ENCODE measurements around the gene UGT1A5. TPM values are rescaled to one million over a fixed set of nuclear protein-coding genes. Genes with fewer than 3 reads are reported as not detected.
"Not testable (repeated sequence)": the region's sequence is repeated elsewhere in the genome, so short reads cannot be mapped to it uniquely, and the experiment has no call there.

Gene UGT1A5
- total RNA-seq, 2 experiments from 2014 or later: not detected

DNA sequence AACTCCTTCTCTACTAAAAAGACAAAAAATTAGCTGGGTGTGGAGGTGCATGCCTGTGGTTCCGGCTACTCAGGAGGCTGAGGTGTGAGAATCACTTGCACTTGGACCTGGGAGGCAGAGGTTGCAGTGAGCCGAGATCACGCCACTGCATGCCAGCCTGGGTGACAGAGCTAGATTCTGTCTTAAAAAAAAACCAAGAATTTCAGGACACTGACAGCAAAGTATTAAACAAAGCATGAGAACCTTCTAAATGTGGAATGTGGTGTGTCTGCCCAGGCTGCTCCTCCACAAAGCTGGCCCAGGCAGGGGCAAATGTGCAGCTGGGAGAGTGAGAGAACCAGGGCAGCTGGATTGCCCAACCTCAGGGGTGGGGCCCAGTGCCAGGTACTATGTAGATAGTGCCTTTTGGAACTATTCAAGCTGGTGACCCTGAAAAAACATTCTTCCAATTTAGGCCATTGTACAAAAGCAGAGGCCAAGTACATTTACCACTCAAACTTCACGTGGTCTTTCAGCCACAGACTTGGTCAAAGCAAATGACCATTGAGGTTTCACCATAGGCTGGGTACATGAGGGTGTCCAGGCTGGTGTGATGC lies 6.7 kb upstream of the UGT1A5 start:
- peaks cover 2% of the 10 kb centered on the region for H3K36me3 Mint-ChIP-seq
- DNase-seq (no peak), ATAC-seq (ENCODE audit: low read depth) (no peak)
- H3K4me1 Mint-ChIP-seq: no peaks in the 10 kb centered on the region
- POLR2A ChIA-PET: no interaction called here
- peaks cover 1% of the 10 kb centered on the region for H3K9me3 Mint-ChIP-seq
- H3K27me3 Mint-ChIP-seq: peaks cover 34% of the 10 kb centered on the region
- no peak overlapping the region for H3K4me3 Mint-ChIP-seq
- no peak overlapping the region for H3K27ac Mint-ChIP-seq

DNA sequence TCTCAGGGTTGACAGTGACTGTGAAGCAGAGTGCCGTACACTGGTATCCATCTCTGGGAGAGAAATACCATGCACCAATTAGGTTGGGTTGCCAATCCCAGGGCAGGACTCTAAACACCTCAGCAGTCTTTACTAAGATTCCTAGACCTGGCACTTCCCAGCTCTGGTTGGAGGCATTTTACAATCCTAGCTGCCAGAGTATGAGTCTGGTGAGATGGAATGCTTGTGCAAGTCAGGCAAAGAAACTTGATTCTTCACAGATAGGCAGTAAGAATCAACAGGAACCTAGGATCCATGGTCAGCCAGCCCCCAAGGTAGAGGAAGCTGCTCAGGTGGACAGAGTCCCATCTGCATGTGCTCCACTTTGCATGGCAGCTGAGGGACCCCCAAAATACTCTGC lies 6.0 kb upstream of the UGT1A5 start:
- no peak for ATAC-seq (ENCODE audit: low read depth)
- Mint-ChIP-seq H3K4me3 (no peak overlapping the region), H3K27ac (no peak overlapping the region), H3K9me3 (peaks cover 1% of the 10 kb centered on the region), H3K36me3 (peaks cover 2% of the 10 kb centered on the region), H3K27me3 (peaks cover 31% of the 10 kb centered on the region), H3K4me1 (peaks cover 3% of the 10 kb centered on the region)
- no peak for DNase-seq
- POLR2A ChIA-PET: no interaction called here

DNA sequence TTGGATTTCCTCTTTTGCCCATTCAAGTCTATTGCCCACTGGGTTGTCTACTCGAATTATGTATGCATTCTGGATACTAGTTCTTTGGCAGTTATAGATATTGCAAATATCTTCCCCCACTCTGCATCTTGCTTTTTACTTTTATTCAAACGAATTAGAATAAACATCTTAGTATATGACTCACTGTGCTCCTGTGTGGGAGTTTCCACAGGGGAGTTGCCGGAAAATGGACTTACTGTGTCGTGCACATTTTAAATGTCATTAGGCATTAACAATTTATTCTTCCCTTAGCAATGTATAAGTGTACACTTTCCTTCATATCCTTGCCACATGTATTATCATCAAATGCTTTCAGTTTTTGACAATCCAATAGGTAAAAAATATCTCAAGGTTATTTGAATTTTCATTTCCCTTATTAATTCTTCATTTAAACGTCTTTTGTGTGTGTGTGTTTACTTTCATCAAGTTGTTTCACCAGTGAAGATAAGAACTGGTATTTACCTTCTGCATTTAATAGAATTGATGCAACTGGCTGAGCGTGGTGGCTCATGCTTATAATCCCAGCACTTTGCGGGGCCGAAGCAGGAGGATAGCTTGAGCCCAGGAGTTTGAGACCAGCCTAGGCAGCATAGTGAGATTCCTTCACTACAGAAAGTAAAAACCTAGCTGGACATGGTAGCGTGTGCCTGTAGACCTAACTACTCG lies 4.6 kb upstream of the UGT1A5 start:
- DNase-seq (no peak), ATAC-seq (ENCODE audit: low read depth) (no peak)
- peaks cover 2% of the 10 kb centered on the region for H3K36me3 Mint-ChIP-seq
- peaks cover 7% of the 10 kb centered on the region for H3K4me1 Mint-ChIP-seq
- H3K9me3 Mint-ChIP-seq: peaks cover 1% of the 10 kb centered on the region
- H3K4me3 Mint-ChIP-seq: no peak overlapping the region
- peaks cover 25% of the 10 kb centered on the region for H3K27me3 Mint-ChIP-seq
- POLR2A ChIA-PET: no interaction called here
- no peak overlapping the region for H3K27ac Mint-ChIP-seq

DNA sequence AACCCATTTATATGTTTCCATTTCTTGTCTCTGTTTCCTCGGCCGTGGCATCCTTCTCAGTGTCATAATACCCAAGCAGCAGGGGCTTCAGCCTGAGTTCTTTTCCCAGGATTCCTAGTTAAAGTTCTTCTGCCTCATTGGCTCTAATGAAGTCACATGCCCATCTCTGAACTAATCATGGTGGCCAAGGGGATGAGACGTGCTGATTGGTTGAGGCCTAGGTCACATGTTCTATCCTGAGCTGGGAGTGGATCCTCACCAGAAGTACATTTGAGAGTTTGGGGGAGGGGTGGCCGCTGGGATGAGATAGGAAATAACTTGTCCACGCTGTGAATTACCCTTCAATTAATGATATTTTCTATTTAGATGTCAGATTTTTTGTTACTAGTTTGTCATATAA lies 3.8 kb upstream of the UGT1A5 start:
- peaks cover 14% of the 10 kb centered on the region for H3K4me1 Mint-ChIP-seq
- DNase-seq (no peak), ATAC-seq (ENCODE audit: low read depth) (no peak)
- no peak overlapping the region for H3K4me3 Mint-ChIP-seq
- peaks cover 1% of the 10 kb centered on the region for H3K9me3 Mint-ChIP-seq
- POLR2A ChIA-PET: no interaction called here
- H3K27me3 Mint-ChIP-seq: peaks cover 26% of the 10 kb centered on the region
- peaks cover 2% of the 10 kb centered on the region for H3K36me3 Mint-ChIP-seq
- H3K27ac Mint-ChIP-seq: no peak overlapping the region

DNA sequence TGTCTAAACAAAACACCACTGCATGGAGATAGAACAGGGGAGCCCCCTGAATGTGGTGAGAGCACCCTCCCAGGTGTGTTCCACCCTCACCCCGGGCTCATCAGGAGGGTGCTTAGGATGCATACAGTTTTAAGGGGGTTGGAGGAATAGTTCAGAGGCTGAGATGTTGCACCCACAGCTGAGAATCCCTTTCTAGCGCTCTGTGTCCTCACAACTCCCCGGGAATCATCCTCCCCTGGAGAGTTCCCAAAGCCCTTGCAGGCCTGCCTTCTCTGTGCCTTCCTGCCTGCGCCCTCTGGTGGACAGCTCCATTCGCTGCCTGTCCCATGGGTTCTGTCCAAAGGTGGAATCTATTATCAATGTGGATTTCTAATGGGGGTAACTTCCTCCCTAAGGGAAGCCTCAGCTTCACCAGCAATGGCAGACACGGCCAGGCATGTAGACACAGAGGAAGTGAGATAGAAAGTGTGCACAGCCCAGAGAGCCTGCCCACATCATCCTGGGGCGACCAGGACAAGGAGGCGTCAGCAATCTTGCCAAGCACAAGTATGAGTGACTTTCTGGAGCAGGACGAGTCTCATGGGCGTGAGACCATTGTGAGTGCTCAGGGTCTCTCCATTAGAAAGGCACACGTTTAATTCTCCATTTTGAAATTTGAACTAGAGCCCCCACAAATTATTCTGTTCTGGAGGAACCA lies 1.2 kb upstream of the UGT1A5 start:
- POLR2A ChIA-PET: no interaction called here
- H3K4me3 Mint-ChIP-seq: no peak overlapping the region

DNA sequence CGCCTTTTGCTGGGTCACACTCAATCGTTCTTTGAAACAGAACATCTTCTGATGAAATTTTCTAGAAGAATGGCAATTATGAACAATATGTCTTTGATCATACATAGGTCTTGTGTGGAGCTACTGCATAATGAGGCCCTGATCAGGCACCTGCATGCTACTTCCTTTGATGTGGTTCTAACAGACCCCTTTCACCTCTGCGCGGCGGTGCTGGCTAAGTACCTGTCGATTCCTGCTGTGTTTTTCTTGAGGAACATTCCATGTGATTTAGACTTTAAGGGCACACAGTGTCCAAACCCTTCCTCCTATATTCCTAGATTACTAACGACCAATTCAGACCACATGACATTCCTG lies 532 bp downstream of the UGT1A5 start:
- H3K27me3 Mint-ChIP-seq: peaks cover 34% of the 10 kb centered on the region
- peaks cover 21% of the 10 kb centered on the region for H3K4me1 Mint-ChIP-seq
- no peaks in the 10 kb centered on the region for H3K36me3 Mint-ChIP-seq
- no peaks in the 10 kb centered on the region for H3K9me3 Mint-ChIP-seq
- ATAC-seq (ENCODE audit: low read depth) (no peak), DNase-seq (no peak)
- H3K27ac Mint-ChIP-seq: no peak overlapping the region
- POLR2A ChIA-PET: no interaction called here
- H3K4me3 Mint-ChIP-seq: no peak overlapping the region

More for the DNA sequence above, 1.2 kb upstream of the UGT1A5 start:
- no peak overlapping the region for H3K27ac Mint-ChIP-seq
- peak; percentile 70 for ATAC-seq (ENCODE audit: low read depth)
- peaks cover 21% of the 10 kb centered on the region for H3K4me1 Mint-ChIP-seq
- H3K36me3 Mint-ChIP-seq: no peaks in the 10 kb centered on the region
- H3K27me3 Mint-ChIP-seq: peaks cover 35% of the 10 kb centered on the region
- H3K9me3 Mint-ChIP-seq: no peaks in the 10 kb centered on the region
- DNase-seq: peak; percentile 77

DNA sequence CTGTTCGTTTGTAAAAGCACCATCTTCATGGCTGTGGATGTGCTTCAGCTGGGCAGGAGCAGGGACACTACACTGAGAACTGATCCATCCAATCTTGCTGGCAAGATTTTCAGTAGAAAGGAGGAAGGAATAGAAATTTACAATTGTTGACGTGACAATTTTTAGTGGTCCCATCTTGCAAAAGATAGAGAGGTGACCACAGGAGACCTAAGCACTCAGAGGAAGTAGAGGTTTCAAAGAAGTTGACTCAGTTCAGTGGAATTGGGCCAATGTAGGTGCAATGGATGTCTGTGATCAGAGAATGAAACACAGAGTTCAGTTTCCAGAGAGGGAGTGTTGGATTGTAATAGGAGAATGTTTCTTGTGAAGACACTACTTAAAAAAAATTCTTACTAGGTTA lies 1.4 kb downstream of the UGT1A5 start:
- peak overlapping the region; percentile 2 for H3K27ac Mint-ChIP-seq
- H3K36me3 Mint-ChIP-seq: no peaks in the 10 kb centered on the region
- no peaks in the 10 kb centered on the region for H3K9me3 Mint-ChIP-seq
- DNase-seq: no peak
- peak; percentile 73 for ATAC-seq (ENCODE audit: low read depth)
- POLR2A ChIA-PET: no interaction called here
- H3K27me3 Mint-ChIP-seq: peaks cover 34% of the 10 kb centered on the region
- H3K4me1 Mint-ChIP-seq: peaks cover 22% of the 10 kb centered on the region
- peak overlapping the region; percentile 16 for H3K4me3 Mint-ChIP-seq

DNA sequence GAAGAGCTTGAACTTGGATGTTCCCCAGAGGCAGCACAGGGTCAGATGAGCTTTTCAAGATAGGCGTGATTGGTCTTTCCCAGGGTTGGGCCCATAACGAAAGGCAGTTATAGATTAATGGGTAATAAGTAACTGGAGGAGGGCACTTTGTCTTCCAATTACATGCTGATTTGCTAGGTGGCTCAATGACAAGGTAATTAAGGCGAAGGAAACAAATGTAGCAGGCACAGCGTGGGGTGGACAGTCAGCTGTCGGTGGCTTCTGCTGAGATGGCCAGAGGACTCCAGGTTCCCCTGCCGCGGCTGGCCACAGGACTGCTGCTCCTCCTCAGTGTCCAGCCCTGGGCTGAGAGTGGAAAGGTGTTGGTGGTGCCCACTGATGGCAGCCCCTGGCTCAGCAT lies 5.8 kb downstream of the UGT1A5 start, which contains the start of gene UGT1A4:
TSS of gene UGT1A4 (plus strand) at position 185 of the 400 bp plus-strand sequence. CDS start at position 270, 85 bp downstream.
- Mint-ChIP-seq H3K36me3 (no peaks in the 10 kb centered on the region), H3K27ac (no peak within 1 kb of the TSS), H3K4me3 (no peak within 1 kb of the TSS), H3K27me3 (peaks cover 35% of the 10 kb centered on the region), H3K9me3 (no peaks in the 10 kb centered on the region), H3K4me1 (peaks cover 20% of the 10 kb centered on the region)
- POLR2A ChIA-PET: no interaction called here
- ATAC-seq (ENCODE audit: low read depth): no peak
- no peak for DNase-seq

DNA sequence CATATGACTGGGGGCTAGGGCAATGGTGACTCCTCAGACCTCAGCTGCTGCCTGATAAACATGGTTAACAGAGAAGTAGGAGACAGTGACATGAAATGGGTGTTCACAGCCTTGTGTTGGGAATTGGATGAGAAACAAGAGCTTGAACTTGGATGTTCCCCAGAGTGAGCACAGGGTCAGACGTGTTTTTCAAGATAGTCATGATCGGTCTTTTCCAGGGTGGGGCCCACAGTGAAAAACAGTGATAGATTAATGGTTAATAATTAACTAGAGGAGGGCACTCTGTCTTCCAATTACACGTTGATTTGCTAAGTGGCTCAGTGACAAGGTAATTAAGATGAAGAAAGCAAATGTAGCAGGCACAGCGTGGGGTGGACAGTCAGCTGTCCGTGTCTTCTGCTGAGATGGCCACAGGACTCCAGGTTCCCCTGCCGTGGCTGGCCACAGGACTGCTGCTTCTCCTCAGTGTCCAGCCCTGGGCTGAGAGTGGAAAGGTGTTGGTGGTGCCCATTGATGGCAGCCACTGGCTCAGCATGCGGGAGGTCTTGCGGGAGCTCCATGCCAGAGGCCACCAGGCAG lies 16.1 kb downstream of the UGT1A5 start, which contains the start of gene UGT1A3:
TSS of gene UGT1A3 (plus strand) at position 320 of the 579 bp plus-strand sequence. CDS start at position 405, 85 bp downstream.
- peaks cover 25% of the 10 kb centered on the region for H3K27me3 Mint-ChIP-seq
- ATAC-seq (ENCODE audit: low read depth) (no peak), DNase-seq (no peak)
- no peaks in the 10 kb centered on the region for H3K36me3 Mint-ChIP-seq
- no peak within 1 kb of the TSS for H3K27ac Mint-ChIP-seq
- H3K4me3 Mint-ChIP-seq: no peak within 1 kb of the TSS
- no peaks in the 10 kb centered on the region for H3K4me1 Mint-ChIP-seq
- POLR2A ChIA-PET: no interaction called here
- no peaks in the 10 kb centered on the region for H3K9me3 Mint-ChIP-seq

DNA sequence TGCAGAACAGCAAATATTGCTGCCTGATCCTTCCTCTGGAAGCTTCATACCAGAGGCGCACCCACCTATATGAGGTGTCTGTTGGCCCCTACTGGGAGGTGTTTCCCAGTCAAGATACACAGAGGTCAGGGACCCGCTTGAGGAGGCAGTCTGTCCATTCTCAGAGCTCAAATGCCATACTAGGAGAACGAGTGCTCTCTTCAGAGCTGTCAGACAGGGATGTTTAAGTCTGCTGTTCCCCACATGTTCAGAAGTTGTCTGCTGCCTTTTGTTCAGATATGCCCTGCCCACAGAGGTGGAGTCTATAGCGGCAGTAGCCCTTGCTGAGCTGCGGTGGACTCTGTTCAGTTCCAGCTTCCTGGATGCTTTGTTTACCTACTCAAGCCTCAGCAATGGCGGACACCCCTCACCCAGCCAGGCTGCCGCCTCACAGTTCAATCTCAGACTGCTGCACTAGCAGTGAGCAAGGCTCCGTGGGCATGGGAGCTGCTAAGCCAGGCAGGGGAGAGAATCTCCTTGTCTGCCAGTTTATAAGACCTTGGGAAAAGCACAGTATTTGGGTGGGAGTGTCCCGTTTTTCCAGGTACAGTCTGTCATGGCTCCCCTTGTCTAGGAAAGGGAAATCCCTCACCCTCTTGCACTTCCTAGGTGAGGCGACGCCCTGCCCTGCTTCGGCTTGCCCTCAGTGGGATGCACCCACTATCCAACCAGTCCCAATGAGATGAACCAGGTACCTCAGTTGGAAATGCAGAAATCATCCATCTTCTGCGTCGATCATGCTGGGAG lies 24.4 kb downstream of the UGT1A5 start:
- H3K4me3 Mint-ChIP-seq; H3K36me3 Mint-ChIP-seq; ATAC-seq (ENCODE audit: low read depth); H3K4me1 Mint-ChIP-seq; POLR2A ChIA-PET; H3K27ac Mint-ChIP-seq; DNase-seq; H3K9me3 Mint-ChIP-seq: not testable (repeated sequence)
- H3K27me3 Mint-ChIP-seq: peaks cover 21% of the 10 kb centered on the region

DNA sequence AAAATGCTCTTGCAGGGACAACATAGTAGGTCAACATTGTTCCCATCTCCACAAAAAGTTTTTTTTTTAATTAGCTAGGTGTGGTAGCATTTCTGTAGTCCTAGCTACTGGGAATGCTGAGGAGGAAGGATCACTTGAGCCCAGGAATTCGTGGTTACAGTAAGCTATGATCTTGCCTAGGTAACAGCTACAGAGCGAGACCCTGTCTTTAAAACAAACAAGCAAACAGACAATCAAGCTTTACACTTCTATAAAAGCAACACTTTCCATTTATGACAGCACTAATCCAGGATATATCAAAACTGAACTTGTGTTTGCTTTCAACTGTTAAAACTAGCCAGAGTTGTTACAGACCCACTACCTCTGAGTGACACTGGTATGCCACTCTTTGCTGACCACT lies 28.2 kb downstream of the UGT1A5 start:
- POLR2A ChIA-PET: no interaction called here
- no peak overlapping the region for H3K4me3 Mint-ChIP-seq
- no peak for DNase-seq
- ATAC-seq (ENCODE audit: low read depth): no peak
- peaks cover 12% of the 10 kb centered on the region for H3K27me3 Mint-ChIP-seq
- H3K36me3 Mint-ChIP-seq: no peaks in the 10 kb centered on the region
- no peak overlapping the region for H3K27ac Mint-ChIP-seq
- no peaks in the 10 kb centered on the region for H3K4me1 Mint-ChIP-seq
- H3K9me3 Mint-ChIP-seq: no peaks in the 10 kb centered on the region

DNA sequence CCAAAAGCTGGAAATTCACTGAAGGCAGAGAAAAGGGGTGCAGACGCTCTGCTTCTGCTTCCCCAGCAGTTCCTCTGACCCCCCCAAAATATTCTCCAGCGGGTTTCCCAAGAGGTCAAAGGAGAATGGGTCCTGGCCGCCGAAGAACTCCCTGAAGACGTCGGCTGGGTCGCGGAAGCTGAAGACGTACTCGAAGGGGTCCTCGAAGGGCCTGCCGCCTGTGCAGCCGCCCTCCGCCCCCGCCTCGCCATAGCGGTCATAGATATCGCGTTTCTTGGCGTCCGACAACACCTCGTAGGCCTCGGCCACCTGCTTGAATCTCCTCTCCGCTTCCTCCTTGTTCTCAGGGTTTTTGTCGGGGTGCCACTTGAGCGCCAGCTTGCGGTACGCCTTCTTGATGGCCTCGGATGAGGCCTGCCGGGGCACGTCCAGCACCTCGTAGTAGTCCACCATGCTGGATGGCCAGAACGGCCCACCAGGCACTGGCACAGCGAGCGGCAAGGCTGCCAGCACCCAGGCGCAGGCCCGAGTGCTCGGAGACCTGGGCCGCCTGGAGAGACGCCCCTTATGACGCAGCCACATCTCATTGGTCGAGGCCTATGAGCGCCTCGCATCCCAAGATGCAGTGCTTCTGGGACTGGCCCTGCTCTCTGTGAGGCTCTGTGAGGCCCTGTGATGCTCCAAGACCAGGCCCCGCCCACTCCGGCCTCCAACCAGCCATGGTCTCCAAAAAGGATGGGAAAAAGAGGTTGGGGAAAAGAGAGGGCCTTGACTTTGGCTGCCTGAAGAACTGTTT lies 31.0 kb downstream of the UGT1A5 start:
- POLR2A ChIA-PET: no interaction called here
- peaks cover 12% of the 10 kb centered on the region for H3K27me3 Mint-ChIP-seq

More for the DNA sequence above, 31.0 kb downstream of the UGT1A5 start:
- no peak overlapping the region for H3K4me3 Mint-ChIP-seq
- no peak overlapping the region for H3K27ac Mint-ChIP-seq
- no peaks in the 10 kb centered on the region for H3K4me1 Mint-ChIP-seq
- no peak for DNase-seq
- H3K36me3 Mint-ChIP-seq: no peaks in the 10 kb centered on the region
- H3K9me3 Mint-ChIP-seq: peaks cover 3% of the 10 kb centered on the region
- ATAC-seq (ENCODE audit: low read depth): no peak
